ENCODE results near the gene CSTF3. TPM values are rescaled to one million over a fixed set of nuclear protein-coding genes. Genes with fewer than 3 reads are reported as not detected.
A peak's percentile ranks its signal among the peaks of the same experiment; 100 is the strongest.

Gene CSTF3
- total and polyA plus RNA-seq, 8 donors = 1.8 to 47.9 (median 11.3) TPM

- DNase-seq = no peak
- intact Hi-C loops (cut with DNase I; ENCODE audit: low total_unique reads) = no loop called here
- Histone ChIP-seq H3K27me3 (no peaks in the 10 kb centered on the region), H3K9me3 (no peaks in the 10 kb centered on the region), H3K36me3 (no peaks in the 10 kb centered on the region), H3K4me3 (no peak overlapping the region), H3K27ac (no peak overlapping the region), H3K4me1 (peaks cover 0 to 20% (median 11%) of the 10 kb centered on the region in 4 donors)
- TF ChIP-seq CTCF (IDR thresholded peaks at IDR 0.05) (no peak), POLR2AphosphoS5 (IDR thresholded peaks at IDR 0.05) (no peak), EP300 (IDR thresholded peaks at IDR 0.05) (no peak), POLR2A (IDR thresholded peaks at IDR 0.05) (no peak)
- 49 to 56% (median 54%) methylated on average over 8 of the region's 8 CpGs for WGBS, 5 donors
These were observed 26.9 kb upstream of the CSTF3 start for GRCh38 chr11:33187998-33188722.

GRCh38 chr11:33185756-33186155 lies 24.5 kb upstream of the CSTF3 start:
- no peaks in the 10 kb centered on the region for H3K36me3 ChIP-seq
- H3K4me1 ChIP-seq = peaks cover 8 to 39% (median 25%) of the 10 kb centered on the region in 4 donors
- DNase-seq = no peak
- no peaks in the 10 kb centered on the region for H3K27me3 ChIP-seq
- no peaks in the 10 kb centered on the region for H3K9me3 ChIP-seq
- no peak overlapping the region for H3K27ac ChIP-seq
- no peak for TF ChIP-seq CTCF (IDR thresholded peaks at IDR 0.05)
- no peak for TF ChIP-seq POLR2A (IDR thresholded peaks at IDR 0.05)
- TF ChIP-seq EP300 (IDR thresholded peaks at IDR 0.05) = no peak
- TF ChIP-seq POLR2AphosphoS5 (IDR thresholded peaks at IDR 0.05) = no peak
- H3K4me3 ChIP-seq = no peak overlapping the region
- WGBS, 5 donors = 56 to 74% (median 67%) methylated on average over 1 of the region's 1 CpG
- intact Hi-C loops (cut with DNase I; ENCODE audit: low total_unique reads) = no loop called here

- no peaks in the 10 kb centered on the region for H3K36me3 ChIP-seq
- TF ChIP-seq POLR2A (IDR thresholded peaks at IDR 0.05) (no peak), EP300 (IDR thresholded peaks at IDR 0.05) (no peak), POLR2AphosphoS5 (IDR thresholded peaks at IDR 0.05) (peak in 2 of 3 donors; percentile 44 to 87)
- no peak overlapping the region for H3K4me3 ChIP-seq
- H3K27ac ChIP-seq = peak overlapping the region; percentile 38 to 69 (median 49)
- H3K27me3 ChIP-seq = no peaks in the 10 kb centered on the region
- intact Hi-C loops (cut with DNase I; ENCODE audit: low total_unique reads) = no loop called here
- 13 to 48% (median 21%) methylated on average over 3 of the region's 3 CpGs for WGBS, 5 donors
- no peaks in the 10 kb centered on the region for H3K9me3 ChIP-seq
- H3K4me1 ChIP-seq = peaks cover 16 to 42% (median 26%) of the 10 kb centered on the region in 4 donors
- DNase-seq = peak; percentile 59 to 78
These were observed 21.1 kb upstream of the CSTF3 start for GRCh38 chr11:33182246-33182878.

GRCh38 chr11:33179348-33179803 lies 18.1 kb upstream of the CSTF3 start:
- intact Hi-C loops (cut with DNase I; ENCODE audit: low total_unique reads) = no loop called here
- no peak for TF ChIP-seq POLR2AphosphoS5 (IDR thresholded peaks at IDR 0.05)
- TF ChIP-seq CTCF (IDR thresholded peaks at IDR 0.05) = no peak
- no peak for TF ChIP-seq EP300 (IDR thresholded peaks at IDR 0.05)
- TF ChIP-seq POLR2A (IDR thresholded peaks at IDR 0.05) = no peak
- Histone ChIP-seq H3K4me3 (no peak overlapping the region), H3K27me3 (no peaks in the 10 kb centered on the region), H3K4me1 (peaks cover 16 to 40% (median 24%) of the 10 kb centered on the region in 4 donors), H3K9me3 (no peaks in the 10 kb centered on the region), H3K27ac (no peak overlapping the region), H3K36me3 (no peaks in the 10 kb centered on the region)
- WGBS, 5 donors = 65 to 74% (median 66%) methylated on average over 3 of the region's 3 CpGs
- DNase-seq = no peak
